Endodermal cell (in vitro differentiated cells): ENCODE measurements around the gene ANO8. TPM values are rescaled to one million over a fixed set of nuclear protein-coding genes. Genes with fewer than 3 reads are reported as not detected.

Source experiments
- DNase-seq: peaks from one replicate; pipeline ENCODE4 v3.0.0-alpha.2; 2017
- H3K27ac ChIP-seq: 2 replicates; pipeline ENCODE4 v1.5.1; 2013; ENCODE audit warnings: mild to moderate bottlenecking, low read depth, low read length, moderate library complexity
- H3K27me3 ChIP-seq: 2 replicates; pipeline ENCODE4 v1.6.1; 2013; ENCODE audit warnings: mild to moderate bottlenecking, low read length, moderate library complexity; ENCODE audit not compliant: insufficient read depth, control insufficient read depth, poor library complexity, severe bottlenecking
- H3K36me3 ChIP-seq: 2 replicates; pipeline ENCODE4 v1.7.0; 2013; ENCODE audit warnings: mild to moderate bottlenecking, low read length, moderate library complexity; ENCODE audit not compliant: control insufficient read depth, insufficient read depth
- H3K4me1 ChIP-seq: one replicate; pipeline ENCODE4 v1.7.0; 2013; ENCODE audit warnings: low read length; ENCODE audit not compliant: control insufficient read depth, insufficient read depth
- H3K4me3 ChIP-seq: 2 replicates; pipeline ENCODE4 v1.5.1; 2013; ENCODE audit warnings: mild to moderate bottlenecking, low read length, moderate library complexity
- H3K9ac ChIP-seq: 2 replicates; pipeline ENCODE4 v1.6.1; 2013; ENCODE audit warnings: mild to moderate bottlenecking, low read length, moderate library complexity; ENCODE audit not compliant: poor library complexity, severe bottlenecking; ENCODE audit errors: extremely low read depth
- H3K9me3 ChIP-seq: 2 replicates; pipeline ENCODE4 v1.6.1; 2013; ENCODE audit warnings: mild to moderate bottlenecking, low read length, moderate library complexity; ENCODE audit not compliant: control insufficient read depth
- H3K27ac Mint-ChIP-seq: 2 replicates; pipeline ENCODE4 v1.8.0; 2020; ENCODE audit warnings: mixed read lengths
- H3K27me3 Mint-ChIP-seq: 2 replicates; pipeline ENCODE4 v1.8.0; 2021; ENCODE audit warnings: mild to moderate bottlenecking, mixed read lengths; ENCODE audit not compliant: insufficient read depth
- H3K36me3 Mint-ChIP-seq: 2 replicates; pipeline ENCODE4 v1.8.0; 2020; ENCODE audit warnings: low read depth, mixed read lengths
- H3K4me1 Mint-ChIP-seq: 2 replicates; pipeline ENCODE4 v1.8.0; 2020; ENCODE audit warnings: mixed read lengths
- H3K4me3 Mint-ChIP-seq: 2 replicates; pipeline ENCODE4 v1.8.0; 2020; ENCODE audit warnings: mild to moderate bottlenecking, moderate library complexity, mixed read lengths
- H3K9me3 Mint-ChIP-seq: 2 replicates; pipeline ENCODE4 v1.8.0; 2020; ENCODE audit warnings: mild to moderate bottlenecking, mixed read lengths
- CTCF ChIP-seq: fragments of 200-600 bp; sonication (generic); conservative IDR thresholded peaks from 2 replicates; pipeline ENCODE4 v1.5.0; 2021; ENCODE audit warnings: antibody characterized with exemption, mild to moderate bottlenecking
- WGBS, 2 experiments: methylation state at CpG; one replicate each; pipeline versions ENCODE4 v1.1.5 to v1.1.7; 2013; ENCODE audit warnings: missing lambda C conversion rate in 2 of 2, mixed read lengths in 1 of 2; ENCODE audit not compliant: insufficient coverage in 1 of 2, insufficient read length in 1 of 2; 5-methylcytosine and 5-hydroxymethylcytosine counted together
- total RNA-seq, 2 donors: library from RNA; stranded (reverse); fragmentation: NEBNext Ultra II Directional in 1 of 2; extraction: Animal tissue kit (Norgen Biotek cat#: 25700) in 1 of 2; gene quantifications; 2 replicates in 1 of 2; 3 replicates in 1 of 2; pipeline ENCODE4 v1.2.1, GENCODE V29; 2021

ANO8 gene
- total RNA-seq, 2 donors from 2014 or later = 27.5 to 29.5 TPM

- no peak overlapping the region for H3K27ac Mint-ChIP-seq
- WGBS, 2 experiments = 46 to 72% methylated on average over 7 to 14 of the region's 14 CpGs
- no peaks in the 10 kb centered on the region for H3K4me1 ChIP-seq
- TF ChIP-seq CTCF = no peak
- peaks cover 5% of the 10 kb centered on the region for H3K4me1 Mint-ChIP-seq
- peaks cover 2% of the 10 kb centered on the region for H3K27me3 Mint-ChIP-seq
- H3K27ac ChIP-seq = no peak overlapping the region
- peak; percentile 63 for DNase-seq
- H3K4me3 Mint-ChIP-seq = no peak overlapping the region
- no peaks in the 10 kb centered on the region for H3K36me3 Mint-ChIP-seq
- H3K9me3 Mint-ChIP-seq = peaks cover 4% of the 10 kb centered on the region
- H3K4me3 ChIP-seq = no peak overlapping the region
- H3K9ac ChIP-seq = no peak overlapping the region
- no peaks in the 10 kb centered on the region for H3K36me3 ChIP-seq
- H3K27me3 ChIP-seq = no peaks in the 10 kb centered on the region
- H3K9me3 ChIP-seq = no peaks in the 10 kb centered on the region
Measured at GRCh38 chr19:17379221-17379631, 44.6 kb upstream of the ANO8 start.

- Mint-ChIP-seq H3K9me3 (peaks cover 4% of the 10 kb centered on the region), H3K36me3 (no peaks in the 10 kb centered on the region), H3K4me1 (peaks cover 5% of the 10 kb centered on the region), H3K27me3 (peaks cover 2% of the 10 kb centered on the region), H3K4me3 (no peak overlapping the region), H3K27ac (no peak overlapping the region)
- 83 to 85% methylated on average over 6 to 13 of the region's 13 CpGs for WGBS, 2 experiments
- H3K4me3 ChIP-seq = no peak overlapping the region
- H3K27me3 ChIP-seq = no peaks in the 10 kb centered on the region
- no peak overlapping the region for H3K27ac ChIP-seq
- H3K36me3 ChIP-seq = no peaks in the 10 kb centered on the region
- no peak for DNase-seq
- no peak overlapping the region for H3K9ac ChIP-seq
- H3K4me1 ChIP-seq = no peaks in the 10 kb centered on the region
- H3K9me3 ChIP-seq = no peaks in the 10 kb centered on the region
- no peak for TF ChIP-seq CTCF
Measured at GRCh38 chr19:17378271-17378670, 43.6 kb upstream of the ANO8 start.

GRCh38 chr19:17376935-17377600 is 42.4 kb upstream of the ANO8 start, which contains the start of gene PLVAP:
TSS of gene PLVAP (minus strand) at chr19:17377342. CDS start at chr19:17377288, 54 bp downstream.
- TF ChIP-seq CTCF = no peak
- WGBS, 2 experiments = 93 to 95% methylated on average over 21 to 39 of the region's 39 CpGs
- H3K36me3 ChIP-seq = no peaks in the 10 kb centered on the region
- H3K27me3 ChIP-seq = no peaks in the 10 kb centered on the region
- no peak within 1 kb of the TSS for H3K27ac ChIP-seq
- no peak within 1 kb of the TSS for H3K9ac ChIP-seq
- H3K36me3 Mint-ChIP-seq = no peaks in the 10 kb centered on the region
- no peak within 1 kb of the TSS for H3K4me3 Mint-ChIP-seq
- peaks cover 2% of the 10 kb centered on the region for H3K27me3 Mint-ChIP-seq
- no peak for DNase-seq
- peaks cover 4% of the 10 kb centered on the region for H3K9me3 Mint-ChIP-seq
- no peak within 1 kb of the TSS for H3K27ac Mint-ChIP-seq
- H3K4me1 Mint-ChIP-seq = peaks cover 2% of the 10 kb centered on the region
- no peaks in the 10 kb centered on the region for H3K9me3 ChIP-seq
- no peaks in the 10 kb centered on the region for H3K4me1 ChIP-seq
- no peak within 1 kb of the TSS for H3K4me3 ChIP-seq
